SK-N-SH treated with all-trans-retinoic acid at 6 μM for 48 hours (cell line): ENCODE data around the gene FAM131C.

Experiments used
- ATAC-seq: fragments of 200-7000 bp; cut with Tn5 transposase; 3 replicates; pipeline ENCODE4 v1.9.1; 2020; ENCODE audit warnings: mild to moderate bottlenecking, moderate library complexity
- ARNTL ChIP-seq: fragments of 450-650 bp; formaldehyde crosslinking; IDR thresholded peaks from 2 replicates; pipeline ENCODE4 v1.5.0; 2020; ENCODE audit warnings: low read depth, mild to moderate bottlenecking, moderate library complexity, borderline replicate concordance
- BACH2 ChIP-seq: fragments of 250-450 bp; sonication (Bioruptor Pico); IDR thresholded peaks from 2 replicates; pipeline ENCODE4 v1.9.0; 2021; ENCODE audit warnings: mild to moderate bottlenecking, borderline replicate concordance
- CREB5 ChIP-seq: fragments of 250-450 bp; sonication (Bioruptor Pico); IDR thresholded peaks from 2 replicates; pipeline ENCODE4 v1.5.1; 2020; ENCODE audit warnings: low read depth, mild to moderate bottlenecking, moderate library complexity
- CSRNP3 ChIP-seq: fragments of 250-450 bp; sonication (Bioruptor Pico); IDR thresholded peaks from 2 replicates; pipeline ENCODE4 v1.5.1; 2021; ENCODE audit warnings: mild to moderate bottlenecking, moderate library complexity
- GLIS3 ChIP-seq: fragments of 250-450 bp; sonication (Bioruptor Pico); IDR thresholded peaks from 2 replicates; pipeline ENCODE4 v1.5.0; 2020; ENCODE audit warnings: mild to moderate bottlenecking, moderate library complexity
- OSR1 ChIP-seq: fragments of 250-450 bp; sonication (Bioruptor Pico); IDR thresholded peaks from 2 replicates; pipeline ENCODE4 v1.8.0; 2022; ENCODE audit warnings: moderate library complexity, mild to moderate bottlenecking, inconsistent platforms
- PATZ1 ChIP-seq: fragments of 250-450 bp; sonication (Bioruptor Pico); IDR thresholded peaks from 2 replicates; pipeline ENCODE4 v1.8.0; 2020; ENCODE audit warnings: mild to moderate bottlenecking, moderate library complexity, borderline replicate concordance
- POU6F1 ChIP-seq: fragments of 250-450 bp; sonication (Bioruptor Pico); IDR thresholded peaks from 2 replicates; pipeline ENCODE4 v1.8.0; 2021; ENCODE audit warnings: low read depth, mild to moderate bottlenecking, moderate library complexity, borderline replicate concordance
- PPARA ChIP-seq: fragments of 250-450 bp; sonication (Bioruptor Pico); IDR thresholded peaks from 2 replicates; pipeline ENCODE4 v1.5.0; 2020; ENCODE audit warnings: mild to moderate bottlenecking, borderline replicate concordance
- RARB ChIP-seq: fragments of 250-450 bp; sonication (Bioruptor Pico); IDR thresholded peaks from 2 replicates; pipeline ENCODE4 v1.8.0; 2021; ENCODE audit warnings: mild to moderate bottlenecking, moderate library complexity
- SNAI2 ChIP-seq: fragments of 250-450 bp; sonication (Bioruptor Pico); IDR thresholded peaks from 2 replicates; pipeline ENCODE4 v1.5.0; 2020; ENCODE audit warnings: mild to moderate bottlenecking, moderate library complexity
- TCF4 ChIP-seq: fragments of 250-450 bp; sonication (Bioruptor Pico); IDR thresholded peaks from 2 replicates; pipeline ENCODE4 v1.8.0; 2021; ENCODE audit warnings: mild to moderate bottlenecking, moderate library complexity, borderline replicate concordance
- TOX ChIP-seq: fragments of 250-450 bp; sonication (Bioruptor Pico); IDR thresholded peaks from 2 replicates; pipeline ENCODE4 v1.8.0; 2021; ENCODE audit warnings: mild to moderate bottlenecking, moderate library complexity, borderline replicate concordance
- TSHZ2 ChIP-seq: fragments of 250-450 bp; sonication (Bioruptor Pico); IDR thresholded peaks from 2 replicates; pipeline ENCODE4 v1.5.0; 2020; ENCODE audit warnings: mild to moderate bottlenecking, moderate library complexity
- ZC3H10 ChIP-seq: fragments of 250-450 bp; sonication (Bioruptor Pico); IDR thresholded peaks from 2 replicates; pipeline ENCODE4 v1.5.1; 2021; ENCODE audit warnings: mild to moderate bottlenecking, moderate library complexity
- ZFP3 ChIP-seq: fragments of 250-450 bp; sonication (Bioruptor Pico); IDR thresholded peaks from 2 replicates; pipeline ENCODE4 v1.5.0; 2020; ENCODE audit warnings: mild to moderate bottlenecking, moderate library complexity
- ZFP30 ChIP-seq: fragments of 450-650 bp; formaldehyde crosslinking; IDR thresholded peaks from 2 replicates; pipeline ENCODE4 v1.5.0; 2022; ENCODE audit warnings: mild to moderate bottlenecking, moderate library complexity
- ZNF565 ChIP-seq: fragments of 450-650 bp; formaldehyde crosslinking; conservative IDR thresholded peaks from 2 replicates; pipeline ENCODE4 v1.5.0; 2020; ENCODE audit warnings: low read depth, mild to moderate bottlenecking, moderate library complexity
- ZNF70 ChIP-seq: fragments of 450-650 bp; formaldehyde crosslinking; IDR thresholded peaks from 2 replicates; pipeline ENCODE4 v1.5.0; 2020; ENCODE audit warnings: mild to moderate bottlenecking, moderate library complexity
- ZNF8 ChIP-seq: fragments of 450-650 bp; formaldehyde crosslinking; IDR thresholded peaks from 2 replicates; pipeline ENCODE4 v1.5.0; 2020; ENCODE audit warnings: mild to moderate bottlenecking, moderate library complexity

The FAM131C gene

GRCh38 chr1:16070640-16071355, 2.7 kb downstream of the FAM131C start:
- no peak for ATAC-seq
- TF ChIP-seq CREB5 (CRISPR knock-in tag) (no peak), ARNTL (CRISPR knock-in tag) (no peak), CSRNP3 (CRISPR knock-in tag) (no peak), TSHZ2 (CRISPR knock-in tag) (no peak), TOX (no peak), ZFP3 (no peak), GLIS3 (CRISPR knock-in tag) (no peak), TCF4 (no peak), BACH2 (CRISPR knock-in tag) (no peak), ZFP30 (CRISPR knock-in tag) (no peak), ZNF565 (CRISPR knock-in tag) (no peak), ZNF70 (CRISPR knock-in tag) (no peak), ZC3H10 (no peak), PATZ1 (CRISPR knock-in tag) (no peak)

GRCh38 chr1:16068356-16069270, 4.8 kb downstream of the FAM131C start:
- TF ChIP-seq TCF4 = no peak
- no peak for TF ChIP-seq PATZ1 (CRISPR knock-in tag)
- no peak for TF ChIP-seq POU6F1 (CRISPR knock-in tag)
- no peak for TF ChIP-seq RARB
- no peak for TF ChIP-seq ZNF8 (CRISPR knock-in tag)
- no peak for TF ChIP-seq GLIS3 (CRISPR knock-in tag)
- no peak for TF ChIP-seq TOX
- TF ChIP-seq CSRNP3 (CRISPR knock-in tag) = no peak
- no peak for TF ChIP-seq ZFP30 (CRISPR knock-in tag)
- no peak for TF ChIP-seq ZNF70 (CRISPR knock-in tag)
- no peak for TF ChIP-seq ARNTL (CRISPR knock-in tag)
- TF ChIP-seq PPARA (CRISPR knock-in tag) = no peak
- TF ChIP-seq OSR1 (CRISPR knock-in tag) = no peak
- no peak for TF ChIP-seq ZC3H10
- no peak for TF ChIP-seq SNAI2 (CRISPR knock-in tag)
- no peak for TF ChIP-seq ZNF565 (CRISPR knock-in tag)
- ATAC-seq = peak; percentile 20; the same call in 1 of the 3 replicates
